ENCODE data around the gene ABHD16A. TPM values are rescaled to one million over a fixed set of nuclear protein-coding genes. Genes with fewer than 3 reads are reported as not detected.

ABHD16A gene
- total and polyA plus RNA-seq, 2 of the 13 experiments (the other 11 are each of a cell fraction or from before 2014, with no cell fraction given), result 43.5 to 45.4 TPM

DNA sequence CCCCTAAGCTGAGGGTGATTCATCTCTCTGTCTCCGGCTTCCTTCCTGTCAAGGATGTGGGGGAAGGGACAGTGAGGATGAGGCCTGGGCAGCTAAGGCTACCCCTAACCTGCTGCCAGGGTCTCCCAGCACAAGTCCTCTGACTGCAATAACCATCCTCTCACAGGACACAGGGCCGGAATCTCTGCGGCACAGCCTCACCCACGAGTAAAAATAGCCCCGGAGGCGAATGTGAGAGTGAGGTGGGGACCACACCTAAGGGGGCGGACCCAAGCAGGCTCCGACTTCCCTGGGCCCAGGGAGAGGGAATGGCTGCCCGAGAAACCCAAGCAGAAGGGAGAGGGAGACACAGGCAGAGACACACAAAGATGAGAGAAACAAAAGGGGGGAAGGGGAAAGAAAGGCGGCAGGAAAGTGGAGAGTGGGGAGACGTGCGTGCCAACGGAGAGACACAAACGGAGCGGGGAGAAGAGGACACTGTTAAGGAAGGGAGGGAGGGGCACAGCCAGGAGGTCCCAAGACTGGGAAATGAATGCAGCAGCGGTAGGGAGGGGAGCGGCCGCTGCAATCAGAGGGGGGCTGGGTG lies 31.8 kb upstream of the ABHD16A start (continued):
- TF ChIP-seq ZNF607 (CRISPR knock-in tag; IDR thresholded peaks at IDR 0.05; ENCODE audit: borderline replicate concordance) (no peak; the same call in 1 of the 2 replicates), GABPA (IDR thresholded peaks at IDR 0.05; ENCODE audit: low read depth, low read length) (no peak), GABPA (CRISPR knock-in tag; IDR thresholded peaks at IDR 0.05; ENCODE audit: low read depth) (peak; percentile 77), ZNF550 (CRISPR knock-in tag; IDR thresholded peaks at IDR 0.05; ENCODE audit: borderline replicate concordance) (no peak), POLR2G (IDR thresholded peaks at IDR 0.05; ENCODE audit: low read depth, low read length) (peak; percentile 53; the same call in 1 of the 2 replicates), NFKBIZ (CRISPR knock-in tag; IDR thresholded peaks at IDR 0.05) (no peak), TOPORS (CRISPR knock-in tag; IDR thresholded peaks at IDR 0.05) (no peak), SAP130 (CRISPR knock-in tag; IDR thresholded peaks at IDR 0.05; ENCODE audit: low read depth) (peak; percentile 87), ZFP62 (CRISPR knock-in tag; IDR thresholded peaks at IDR 0.05) (no peak), TAF1 (CRISPR knock-in tag; IDR thresholded peaks at IDR 0.05) (peak; percentile 69), NR3C1 (CRISPR knock-in tag; IDR thresholded peaks at IDR 0.05) (no peak), ERF (CRISPR knock-in tag; IDR thresholded peaks at IDR 0.05) (peak; percentile 22; the same call in 1 of the 2 replicates), HOXA3 (CRISPR knock-in tag; IDR thresholded peaks at IDR 0.05) (no peak), ZNF749 (CRISPR knock-in tag; IDR thresholded peaks at IDR 0.05; ENCODE audit: borderline replicate concordance) (no peak), GABPB1 (CRISPR knock-in tag; IDR thresholded peaks at IDR 0.05) (peak; percentile 58), DNMT3B (CRISPR knock-in tag; conservative IDR thresholded peaks at IDR 0.05) (0 out of 2 replicates have a peak, but pooled peaks have one; percentile 23), PAWR (CRISPR knock-in tag; IDR thresholded peaks at IDR 0.05; ENCODE audit: borderline replicate concordance) (no peak), YEATS2 (CRISPR knock-in tag; IDR thresholded peaks at IDR 0.05; ENCODE audit: borderline replicate concordance) (peak; percentile 16; the same call in 1 of the 2 replicates), PCBP1 (IDR thresholded peaks at IDR 0.05; ENCODE audit: borderline replicate concordance, low read depth, low read length) (0 out of 2 replicates have a peak, but pooled peaks have one; percentile 23), ZNF572 (CRISPR knock-in tag; IDR thresholded peaks at IDR 0.05) (no peak), ZNF672 (CRISPR knock-in tag; IDR thresholded peaks at IDR 0.05) (no peak), KLF16 (CRISPR knock-in tag; IDR thresholded peaks at IDR 0.05) (peak in 1 of 2 experiments; percentile 59; a peak in 1 of 4 replicates), MTA1 (CRISPR knock-in tag; IDR thresholded peaks at IDR 0.05; ENCODE audit: borderline replicate concordance) (no peak), GLI4 (CRISPR knock-in tag; IDR thresholded peaks at IDR 0.05; ENCODE audit: borderline replicate concordance) (no peak; the same call in 1 of the 2 replicates), NFIB (CRISPR knock-in tag; IDR thresholded peaks at IDR 0.05; ENCODE audit: borderline replicate concordance) (no peak)
- TF ChIP-seq, protein P1, sequence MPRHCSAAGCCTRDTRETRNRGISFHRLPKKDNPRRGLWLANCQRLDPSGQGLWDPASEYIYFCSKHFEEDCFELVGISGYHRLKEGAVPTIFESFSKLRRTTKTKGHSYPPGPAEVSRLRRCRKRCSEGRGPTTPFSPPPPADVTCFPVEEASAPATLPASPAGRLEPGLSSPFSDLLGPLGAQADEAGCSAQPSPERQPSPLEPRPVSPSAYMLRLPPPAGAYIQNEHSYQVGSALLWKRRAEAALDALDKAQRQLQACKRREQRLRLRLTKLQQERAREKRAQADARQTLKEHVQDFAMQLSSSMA (CRISPR knock-in tag; IDR thresholded peaks at IDR 0.05), result no peak
- TF ChIP-seq, protein P2, sequence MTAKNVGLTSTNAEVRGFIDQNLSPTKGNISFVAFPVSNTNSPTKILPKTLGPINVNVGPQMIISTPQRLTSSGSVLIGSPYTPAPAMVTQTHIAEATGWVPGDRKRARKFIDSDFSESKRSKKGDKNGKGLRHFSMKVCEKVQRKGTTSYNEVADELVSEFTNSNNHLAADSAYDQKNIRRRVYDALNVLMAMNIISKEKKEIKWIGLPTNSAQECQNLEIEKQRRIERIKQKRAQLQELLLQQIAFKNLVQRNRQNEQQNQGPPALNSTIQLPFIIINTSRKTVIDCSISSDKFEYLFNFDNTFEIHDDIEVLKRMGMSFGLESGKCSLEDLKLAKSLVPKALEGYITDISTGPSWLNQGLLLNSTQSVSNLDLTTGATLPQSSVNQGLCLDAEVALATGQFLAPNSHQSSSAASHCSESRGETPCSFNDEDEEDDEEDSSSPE (CRISPR knock-in tag; IDR thresholded peaks at IDR 0.05), result no peak
- TF ChIP-seq, protein P3, sequence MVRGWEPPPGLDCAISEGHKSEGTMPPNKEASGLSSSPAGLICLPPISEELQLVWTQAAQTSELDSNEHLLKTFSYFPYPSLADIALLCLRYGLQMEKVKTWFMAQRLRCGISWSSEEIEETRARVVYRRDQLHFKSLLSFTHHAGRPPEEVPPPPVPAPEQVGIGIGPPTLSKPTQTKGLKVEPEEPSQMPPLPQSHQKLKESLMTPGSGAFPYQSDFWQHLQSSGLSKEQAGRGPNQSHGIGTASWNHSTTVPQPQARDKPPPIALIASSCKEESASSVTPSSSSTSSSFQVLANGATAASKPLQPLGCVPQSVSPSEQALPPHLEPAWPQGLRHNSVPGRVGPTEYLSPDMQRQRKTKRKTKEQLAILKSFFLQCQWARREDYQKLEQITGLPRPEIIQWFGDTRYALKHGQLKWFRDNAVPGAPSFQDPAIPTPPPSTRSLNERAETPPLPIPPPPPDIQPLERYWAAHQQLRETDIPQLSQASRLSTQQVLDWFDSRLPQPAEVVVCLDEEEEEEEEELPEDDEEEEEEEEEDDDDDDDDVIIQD (CRISPR knock-in tag; IDR thresholded peaks at IDR 0.05; ENCODE audit: low read depth), result no peak; the same call in 1 of the 2 replicates
- TF ChIP-seq, protein P4, sequence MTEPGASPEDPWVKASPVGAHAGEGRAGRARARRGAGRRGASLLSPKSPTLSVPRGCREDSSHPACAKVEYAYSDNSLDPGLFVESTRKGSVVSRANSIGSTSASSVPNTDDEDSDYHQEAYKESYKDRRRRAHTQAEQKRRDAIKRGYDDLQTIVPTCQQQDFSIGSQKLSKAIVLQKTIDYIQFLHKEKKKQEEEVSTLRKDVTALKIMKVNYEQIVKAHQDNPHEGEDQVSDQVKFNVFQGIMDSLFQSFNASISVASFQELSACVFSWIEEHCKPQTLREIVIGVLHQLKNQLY (CRISPR knock-in tag; IDR thresholded peaks at IDR 0.05), result no peak
